ACHN (cell line): ENCODE measurements around the gene CAMSAP1.

Source experiments
- DNase-seq: peaks from one replicate; pipeline ENCODE4 v3.0.0-alpha.2; 2015
- in situ Hi-C: cut with HindIII; loops from 2 replicates; pipeline ENCODE4 v1.10.0; 2017; ENCODE audit warnings: low sequenced_read_pairs, low pct_ligation_motif_present, low pct_unique_long_range_greater_than_20kb

Gene CAMSAP1

DNA sequence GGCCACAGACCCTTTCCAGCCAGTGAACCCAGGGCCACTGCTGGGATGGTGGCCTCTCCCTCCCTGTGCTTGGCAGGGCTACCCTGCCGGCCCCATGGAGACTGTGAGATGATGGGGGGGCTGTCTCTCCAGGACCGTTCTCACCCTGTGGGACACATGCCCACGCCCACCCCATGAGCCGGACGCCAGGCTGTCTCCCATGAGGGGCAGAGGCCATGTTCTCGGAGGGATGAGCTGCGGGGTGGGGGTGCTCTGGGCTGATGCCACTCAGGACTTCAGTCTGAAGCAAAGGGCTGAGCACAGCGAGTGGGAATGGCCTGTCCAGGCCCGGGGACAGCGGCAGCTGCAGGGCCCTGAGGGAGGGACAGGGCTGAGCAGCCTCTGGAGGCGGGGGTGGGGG is 116.5 kb downstream of the CAMSAP1 start:
- no peak for DNase-seq
- in situ Hi-C loops: no loop called here

DNA sequence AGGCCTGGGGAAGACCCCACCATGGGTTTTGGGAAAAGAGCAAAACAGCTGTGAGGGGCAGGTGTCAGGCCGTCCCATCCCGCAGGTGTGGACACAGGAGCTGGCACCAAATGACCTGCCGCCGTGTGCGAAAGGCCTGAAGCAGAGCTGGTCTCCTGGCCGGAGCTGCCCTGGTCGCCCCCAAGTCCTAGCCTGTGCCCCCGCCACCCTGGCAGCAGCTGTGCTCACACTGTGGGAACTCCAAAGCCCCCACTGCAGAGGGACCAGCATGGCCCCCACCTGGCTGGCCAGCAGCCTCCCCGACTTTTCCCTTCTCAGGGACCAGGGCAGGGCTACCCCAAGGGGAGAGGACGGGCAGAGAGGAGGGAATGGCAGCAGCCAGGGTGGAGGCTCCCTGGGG is 117.0 kb downstream of the CAMSAP1 start:
- in situ Hi-C loops: no loop called here
- no peak for DNase-seq

DNA sequence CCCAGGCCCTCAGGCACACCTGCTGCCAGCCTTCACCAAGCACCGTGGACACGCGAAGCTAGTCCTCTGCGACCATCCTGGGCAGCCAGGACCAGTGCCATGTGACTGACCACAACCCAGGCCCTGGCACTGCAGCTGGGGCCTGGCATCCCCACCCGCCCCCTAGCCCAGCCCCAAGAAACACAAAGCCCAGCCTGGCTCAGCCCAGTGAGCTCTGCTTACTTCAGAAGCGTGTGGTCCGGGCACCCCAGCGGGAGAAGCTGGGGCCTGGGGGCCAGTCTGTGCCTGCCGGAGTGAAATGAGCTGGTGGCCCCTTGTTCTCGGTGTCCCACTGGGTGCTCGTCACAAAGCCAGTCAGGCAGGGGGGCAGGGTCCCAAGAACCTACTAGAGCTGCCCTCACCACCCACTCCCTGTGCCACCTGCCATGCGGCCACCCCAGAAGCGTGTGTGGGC is 117.5 kb downstream of the CAMSAP1 start:
- DNase-seq: no peak
- in situ Hi-C loops: no loop called here

DNA sequence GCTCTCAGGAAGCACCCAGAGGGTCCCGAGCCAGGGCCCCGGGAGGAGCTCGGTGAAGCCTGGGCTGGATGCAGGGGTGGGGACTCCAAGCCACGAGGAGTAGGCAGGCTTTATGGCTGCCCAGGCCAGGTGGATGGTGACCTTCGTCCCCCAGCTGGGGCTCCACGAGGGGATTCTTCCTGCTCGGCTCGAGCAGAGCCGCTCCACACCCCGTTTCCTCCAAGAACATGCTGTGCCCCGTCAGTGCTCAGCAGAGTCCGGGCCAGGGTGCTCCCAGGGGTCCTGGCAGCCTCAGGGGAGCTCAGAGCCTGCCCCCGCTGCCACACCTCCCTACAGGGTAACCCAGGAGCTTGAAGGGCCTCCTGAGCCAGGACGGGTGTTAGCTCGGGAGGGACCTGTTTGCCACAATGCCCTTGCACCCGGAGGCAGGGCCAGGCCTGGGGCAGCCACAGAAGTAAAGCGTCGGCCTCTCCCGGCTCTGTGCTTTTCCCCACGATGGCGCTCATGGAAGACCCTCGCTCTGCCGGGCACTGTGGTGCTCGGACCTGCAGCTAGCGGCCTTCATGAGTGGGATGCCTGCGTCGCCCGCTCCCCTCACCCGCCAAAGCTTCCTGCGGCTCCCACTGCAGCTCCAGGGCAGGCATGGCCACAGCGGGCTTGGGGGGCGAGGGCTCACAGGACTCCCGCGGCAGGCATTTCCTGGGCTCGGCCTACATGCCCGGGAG is 118.6 kb downstream of the CAMSAP1 start:
- in situ Hi-C loops: no loop called here
- no peak for DNase-seq

DNA sequence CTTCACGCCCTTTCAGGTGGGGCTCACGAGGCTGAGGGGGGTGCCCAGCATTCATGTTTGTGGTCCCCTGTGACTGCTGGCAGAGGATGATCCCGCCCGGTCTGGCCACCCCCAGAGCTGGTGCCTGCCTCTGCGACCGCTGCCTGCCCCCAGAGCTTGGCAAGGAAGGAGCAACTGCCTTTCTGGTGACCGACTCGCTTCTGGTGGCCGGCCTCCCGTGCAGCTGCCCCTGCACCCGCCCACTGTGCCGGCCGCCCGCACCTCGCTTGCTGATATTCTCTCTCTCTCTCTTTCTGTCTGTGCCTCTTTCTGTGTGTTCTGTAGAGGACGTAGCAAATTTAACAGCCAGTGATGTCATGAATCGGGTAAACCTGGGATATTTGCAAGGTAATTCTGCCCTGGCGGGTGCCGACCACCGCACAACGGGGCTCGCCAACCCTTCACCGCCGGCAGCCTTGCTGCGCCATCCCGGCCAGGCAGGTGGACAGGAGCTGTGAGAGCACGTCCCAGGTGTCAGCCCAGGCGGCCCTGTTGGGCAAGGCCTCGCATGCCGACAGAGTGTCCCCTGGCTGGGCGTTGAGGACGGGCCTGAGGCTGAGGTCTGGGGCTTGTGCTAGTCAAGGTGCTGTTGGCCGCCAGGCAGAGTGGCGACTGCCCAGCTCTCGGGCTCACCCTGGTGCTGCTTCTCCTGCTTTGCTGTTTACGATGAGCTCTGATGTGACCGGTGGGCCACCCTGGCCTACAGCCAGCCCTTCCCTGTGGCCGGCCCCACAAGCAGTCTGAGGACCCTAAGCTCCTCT is 119.4 kb downstream of the CAMSAP1 start:
- DNase-seq: no peak
- in situ Hi-C loops: no loop called here

DNA sequence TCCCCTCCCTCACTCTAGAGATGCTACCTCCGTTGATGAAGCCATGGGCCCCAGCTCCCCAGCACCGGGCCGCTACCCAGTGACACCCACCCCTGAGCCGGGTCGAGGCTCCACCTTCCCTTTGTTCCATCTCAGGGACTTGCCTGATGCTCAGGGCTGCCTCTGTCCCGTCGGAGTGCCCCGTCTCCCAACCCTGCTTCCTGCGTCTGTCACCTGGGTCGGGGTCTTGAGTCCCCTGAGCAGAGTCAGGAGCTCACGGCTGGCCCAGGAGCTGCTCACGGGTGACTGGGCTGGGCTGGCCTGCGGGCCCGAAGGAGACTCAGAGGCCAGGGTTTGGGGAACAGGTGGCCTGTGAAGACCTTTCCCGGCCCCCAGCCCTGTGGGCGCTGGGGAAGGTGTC is 120.0 kb downstream of the CAMSAP1 start:
- DNase-seq: no peak
- in situ Hi-C loops: no loop called here

DNA sequence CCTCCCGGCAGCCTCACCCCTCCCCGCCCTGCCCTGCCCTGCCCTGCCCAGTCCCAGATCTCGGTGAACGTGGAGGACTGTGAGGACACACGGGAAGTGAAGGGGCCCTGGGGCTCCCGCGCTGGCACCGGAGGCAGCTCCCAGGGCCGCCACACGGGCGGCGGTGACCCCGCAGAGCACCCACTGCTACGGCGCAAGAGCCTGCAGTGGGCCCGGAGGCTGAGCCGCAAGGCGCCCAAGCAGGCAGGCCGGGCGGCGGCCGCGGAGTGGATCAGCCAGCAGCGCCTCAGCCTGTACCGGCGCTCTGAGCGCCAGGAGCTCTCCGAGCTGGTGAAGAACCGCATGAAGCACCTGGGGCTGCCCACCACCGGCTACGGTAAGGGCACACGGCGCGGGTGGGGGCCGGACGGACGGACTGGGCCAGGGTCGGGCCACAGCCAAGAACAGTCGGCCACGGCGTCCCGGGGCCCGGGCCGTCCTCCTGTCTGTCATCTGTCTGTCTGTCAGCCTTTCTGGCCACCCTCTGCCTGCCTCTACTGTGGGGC is 121.1 kb downstream of the CAMSAP1 start:
- in situ Hi-C loops: no loop called here
- no peak for DNase-seq

DNA sequence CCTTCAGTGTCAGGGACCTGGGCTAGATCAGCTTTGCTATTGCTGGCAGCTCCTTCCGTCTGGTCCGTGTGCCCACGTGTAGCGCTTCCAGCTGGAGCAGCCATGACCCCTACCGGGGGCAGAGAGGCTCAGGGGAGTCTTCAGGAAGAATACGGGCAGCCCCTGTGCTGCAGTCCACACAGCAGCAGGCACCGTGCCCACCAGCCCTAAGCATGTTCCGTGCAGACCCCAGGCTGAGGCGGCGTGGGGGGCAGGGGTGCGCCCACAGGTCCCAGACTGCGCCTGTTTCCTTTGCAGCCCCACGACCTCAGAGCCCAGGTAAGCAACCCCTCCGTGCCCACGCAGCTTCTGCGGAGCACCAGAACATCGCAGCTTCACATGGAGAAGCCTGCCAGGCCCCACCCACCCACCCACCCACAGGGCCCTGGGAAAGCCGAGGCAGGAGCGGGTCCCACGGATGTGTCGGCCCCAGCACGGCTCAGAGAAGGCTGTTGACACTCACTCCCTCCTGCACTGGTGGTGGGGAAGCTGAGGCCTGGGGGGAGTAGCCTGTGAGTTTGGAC is 122.3 kb downstream of the CAMSAP1 start:
- in situ Hi-C loops: no loop called here
- no peak for DNase-seq

DNA sequence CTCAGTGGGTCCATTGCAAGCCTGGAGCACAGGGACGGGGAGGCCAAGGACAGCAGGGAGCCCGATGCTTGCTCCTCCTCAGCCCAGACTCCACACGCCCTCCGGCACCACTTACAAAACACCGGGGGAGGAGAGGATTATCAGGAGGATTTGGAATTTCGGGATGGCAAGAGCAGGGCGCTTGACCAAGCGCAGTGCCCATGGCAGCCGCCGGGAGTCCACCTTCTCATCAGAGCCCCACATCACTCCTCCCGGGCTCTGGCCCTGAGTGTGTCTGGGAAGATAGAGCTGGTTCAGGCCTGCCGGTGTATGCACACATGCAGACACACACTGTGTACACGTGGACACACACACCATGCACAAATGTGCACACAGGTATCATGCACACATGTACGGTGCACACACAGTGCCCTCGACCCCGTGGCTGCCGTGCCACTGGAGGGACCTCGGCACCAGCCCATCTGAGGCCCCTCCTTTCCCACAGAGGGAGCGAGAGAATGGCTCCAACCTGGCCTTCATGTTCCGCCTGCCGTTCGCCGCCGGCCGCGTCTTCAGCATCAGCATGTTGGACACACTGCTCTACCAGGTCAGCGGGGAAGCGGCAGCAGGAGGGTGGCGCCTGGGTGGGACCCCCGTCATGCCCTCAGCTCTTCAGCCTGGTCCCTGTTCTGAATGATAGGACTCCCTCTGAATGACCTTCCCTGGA is 123.7 kb downstream of the CAMSAP1 start:
- no peak for DNase-seq
- in situ Hi-C loops: no loop called here

DNA sequence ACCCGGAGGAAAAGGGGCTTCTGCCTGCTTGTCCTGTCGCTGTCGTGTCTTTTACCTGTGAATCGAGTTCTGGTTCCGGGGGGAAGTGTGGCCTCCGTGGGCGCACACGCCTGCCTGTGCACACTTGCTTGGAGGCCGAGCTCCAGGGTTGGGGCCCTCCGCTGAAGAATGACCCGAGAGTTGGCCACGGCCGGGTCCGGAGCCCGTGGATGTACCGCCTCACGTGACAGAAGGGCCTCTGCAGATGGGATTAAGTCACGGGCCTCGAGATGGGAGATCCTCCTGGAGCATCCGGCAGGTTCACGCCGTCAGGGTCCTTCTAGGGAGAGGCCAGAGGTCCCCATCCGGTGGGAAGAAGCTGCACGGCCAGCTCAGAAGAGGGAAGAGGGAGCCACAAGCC is 124.4 kb downstream of the CAMSAP1 start:
- DNase-seq: no peak
- in situ Hi-C loops: no loop called here

DNA sequence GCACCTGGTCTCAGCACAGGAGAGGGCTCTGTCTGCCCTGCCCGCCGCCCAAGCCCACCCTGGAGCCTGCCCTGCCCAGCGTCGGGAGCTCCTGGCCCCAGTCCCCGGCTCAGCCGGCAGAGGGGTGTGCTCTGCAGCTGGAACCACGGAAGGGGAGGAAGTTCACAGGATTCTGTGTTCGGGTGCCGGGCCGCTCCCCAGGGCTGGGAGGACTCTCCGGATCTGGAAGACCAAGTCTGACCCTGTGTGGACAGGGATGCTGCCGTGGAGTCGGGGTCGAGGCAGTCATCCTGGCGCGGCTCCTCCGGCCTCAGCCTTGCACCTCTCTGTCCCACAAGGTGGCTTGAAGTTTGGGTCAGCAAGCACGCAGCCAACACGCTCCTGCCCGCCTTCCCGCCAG is 126.7 kb downstream of the CAMSAP1 start:
- in situ Hi-C loops: no loop called here
- DNase-seq: no peak

DNA sequence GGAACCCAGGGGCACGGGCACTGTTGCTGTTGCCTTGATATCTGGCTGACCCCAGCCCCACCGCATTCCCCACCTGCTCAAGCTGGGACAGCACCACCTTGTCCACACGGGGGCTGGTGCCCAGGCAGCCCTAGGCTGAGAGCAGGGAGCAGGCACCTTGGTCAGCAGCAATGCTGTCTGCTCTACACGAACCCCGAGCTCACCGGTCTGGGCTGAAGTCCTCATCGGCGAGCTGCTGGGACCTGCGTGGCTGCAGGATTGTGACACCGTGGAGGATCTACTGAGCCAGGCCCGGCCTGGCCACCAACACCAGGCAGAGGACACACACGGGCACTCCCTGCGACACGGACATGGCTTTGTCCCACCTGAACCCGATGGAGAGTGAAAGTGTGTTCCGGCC is 127.3 kb downstream of the CAMSAP1 start:
- no peak for DNase-seq
- in situ Hi-C loops: no loop called here

DNA sequence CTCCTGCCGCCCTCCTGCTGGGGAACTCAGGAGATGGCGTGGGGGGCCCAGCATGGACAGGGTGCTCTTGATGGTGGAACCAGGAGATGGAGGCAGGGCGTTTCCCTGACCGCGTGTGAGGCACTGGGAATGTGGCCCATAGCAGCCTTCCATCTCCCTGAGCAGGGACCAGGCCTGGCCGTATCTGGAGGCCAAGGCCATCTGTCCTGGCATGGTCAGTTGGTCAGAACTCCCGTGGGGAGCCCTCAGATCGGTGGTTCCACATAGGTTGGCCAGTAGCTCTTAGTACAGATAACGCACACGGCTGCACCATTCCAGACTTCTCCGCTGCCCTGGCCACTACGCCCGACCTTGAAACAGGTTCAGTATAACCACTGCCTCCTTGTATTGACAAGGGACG is 127.8 kb downstream of the CAMSAP1 start:
- in situ Hi-C loops: no loop called here
- DNase-seq: no peak

DNA sequence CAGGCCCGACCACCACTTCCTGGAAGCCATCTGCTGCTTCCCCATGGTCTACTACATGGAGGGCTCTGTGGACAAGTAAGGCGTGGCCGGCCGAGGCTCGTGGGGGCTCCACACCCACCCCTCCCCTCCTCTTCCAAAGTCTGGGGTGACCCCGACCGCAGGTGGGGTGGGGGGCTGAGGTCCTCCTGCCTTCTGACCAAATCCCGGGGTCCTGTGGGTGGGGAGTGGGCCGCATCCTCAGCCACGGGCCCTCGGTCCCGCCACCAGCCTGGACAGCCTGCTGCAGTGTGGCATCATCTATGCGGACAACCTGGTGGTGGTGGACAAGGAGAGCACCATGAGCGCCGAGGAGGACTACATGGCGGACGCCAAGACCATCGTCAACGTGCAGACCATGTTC is 128.9 kb downstream of the CAMSAP1 start:
- no peak for DNase-seq
- in situ Hi-C loops: no loop called here

DNA sequence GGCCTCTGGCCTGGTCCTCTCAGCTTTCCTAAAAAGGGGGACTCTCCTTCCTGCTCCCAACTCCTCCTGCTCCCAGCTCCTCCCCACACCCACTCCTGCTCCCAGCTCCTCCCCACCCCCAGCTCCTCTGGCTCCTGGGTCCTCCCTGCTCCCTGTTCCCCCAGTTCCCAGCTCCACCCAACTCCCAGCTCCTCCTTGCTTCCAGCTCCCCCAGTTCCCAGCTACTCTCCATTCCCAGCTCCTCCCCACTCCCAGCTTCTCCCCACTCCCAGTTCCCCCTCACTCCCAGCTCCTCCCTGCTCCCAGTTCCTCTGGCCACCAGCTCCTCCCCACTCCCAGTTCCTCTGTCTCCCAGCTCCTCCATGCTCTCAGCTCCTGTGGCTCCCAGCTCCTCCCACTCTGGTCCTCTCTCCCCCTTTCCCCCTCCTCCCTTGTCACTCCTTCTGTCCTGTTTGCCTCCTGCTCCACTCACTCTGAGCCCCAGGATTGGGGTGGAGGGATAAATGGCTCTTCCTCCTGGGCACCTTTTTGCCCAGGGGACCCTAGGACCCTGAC is 129.6 kb downstream of the CAMSAP1 start:
- in situ Hi-C loops: no loop called here

DNA sequence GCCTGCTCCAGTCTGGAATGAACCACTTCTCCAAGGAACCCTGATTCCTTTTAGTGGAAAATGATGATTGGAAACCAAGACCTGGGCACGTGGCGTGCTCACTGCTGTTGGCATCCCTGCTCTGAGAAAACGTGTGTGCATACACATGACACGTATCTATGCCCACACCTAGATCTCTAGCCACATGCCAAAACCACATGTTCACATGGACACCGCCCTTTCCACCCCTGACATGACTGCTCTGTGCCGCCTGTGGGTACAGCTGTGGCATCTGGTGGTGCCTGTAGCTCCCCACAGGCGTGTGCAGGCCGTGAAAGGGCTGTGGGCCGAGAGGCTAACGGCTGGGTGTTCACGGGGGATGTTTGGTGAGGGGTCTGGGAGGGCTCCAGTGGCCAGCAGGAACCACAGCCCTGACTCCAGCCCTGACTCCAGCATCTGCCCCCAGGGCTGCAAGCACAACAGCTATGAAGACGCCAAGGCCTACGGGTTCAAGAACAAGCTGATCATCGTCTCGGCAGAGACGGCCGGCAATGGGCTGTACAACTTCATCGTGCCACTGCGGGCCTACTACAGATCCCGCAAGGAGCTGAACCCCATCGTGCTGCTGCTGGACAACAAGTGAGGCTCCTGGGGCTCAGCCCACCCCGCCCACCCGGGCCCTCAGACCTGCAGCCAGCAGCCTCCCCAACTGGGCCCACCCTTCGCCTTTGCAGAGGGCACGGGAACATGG is 130.3 kb downstream of the CAMSAP1 start:
- in situ Hi-C loops: no loop called here
- no peak for DNase-seq

More for the DNA sequence above, 129.6 kb downstream of the CAMSAP1 start:
- DNase-seq: no peak

DNA sequence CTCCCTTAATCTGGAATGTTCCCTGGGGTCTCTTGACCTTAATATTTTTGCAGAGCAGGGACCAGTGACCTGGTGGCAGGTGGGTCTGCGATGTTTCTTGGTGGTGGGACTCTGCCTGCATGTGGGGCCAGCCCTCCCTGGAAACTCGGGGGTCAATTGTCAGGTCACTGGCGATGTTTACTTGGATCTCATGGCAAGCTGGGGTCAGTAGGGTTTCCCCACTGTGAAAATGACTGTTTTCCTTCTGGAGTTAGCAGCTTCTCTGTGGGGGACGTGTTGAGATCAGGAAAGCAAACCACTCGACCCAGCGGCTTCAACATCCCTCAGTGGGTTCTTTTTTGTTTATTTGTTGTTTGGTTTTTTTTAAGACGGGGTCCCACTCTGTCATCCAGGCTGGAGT is 131.4 kb downstream of the CAMSAP1 start:
- in situ Hi-C loops: no loop called here
- no peak for DNase-seq
